Subcutaneous adipose tissue (tissue), 4 donors: ENCODE results near the gene CALML6. TPM values are rescaled to one million over a fixed set of nuclear protein-coding genes. Genes with fewer than 3 reads are reported as not detected.

ENCODE experiments used
- CTCF ChIP-seq: fragments of 450-650 bp; IDR thresholded peaks from one replicate; pipeline ENCODE4 v1.5.1; 2016; ENCODE audit warnings: low read depth, mild to moderate bottlenecking, control low read depth, antibody characterized with exemption, moderate library complexity
- total RNA-seq, 4 donors: library from RNA; depleted of rRNA; stranded (reverse); fragments of >200 nt; gene quantifications; one replicate each; pipeline ENCODE4 v1.1.0, GENCODE V29; 2016

Gene CALML6
- total RNA-seq, 4 donors from 2014 or later = 1.3 TPM; not detected in 3

DNA sequence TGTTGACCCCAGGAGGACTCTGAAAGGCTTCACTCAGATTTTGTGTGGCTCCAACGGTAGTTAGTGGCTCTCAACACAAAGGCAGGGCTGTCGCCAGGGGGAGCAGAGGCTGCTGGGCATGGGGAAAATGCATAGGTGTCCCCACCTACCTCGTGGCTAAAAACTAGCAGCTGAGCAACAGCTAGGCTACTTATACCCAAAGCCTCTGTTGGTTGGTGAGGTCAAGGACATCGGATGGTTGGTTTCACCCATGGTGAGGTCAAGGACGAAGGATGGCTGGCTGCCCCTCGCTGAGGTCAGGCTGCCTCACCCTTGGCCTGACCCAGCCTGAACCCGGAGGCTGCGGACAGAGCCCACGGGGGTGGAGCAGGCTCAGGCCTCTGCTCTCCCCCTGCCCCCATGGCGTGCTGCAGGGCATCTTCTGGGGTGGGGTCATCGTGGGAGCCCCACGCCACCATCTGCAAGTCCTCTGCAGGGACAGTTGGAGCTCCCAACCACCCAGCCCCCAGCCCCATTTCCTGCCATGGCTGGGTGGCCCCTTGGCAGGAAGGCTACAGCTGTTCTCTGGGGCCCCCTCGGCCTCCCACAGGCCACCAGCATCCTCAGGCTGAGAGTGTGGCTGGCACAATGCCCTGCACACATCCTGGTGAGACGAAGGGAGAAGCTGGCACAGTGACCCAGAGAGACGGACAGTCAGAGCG lies 15.6 kb upstream of the CALML6 start:
- TF ChIP-seq CTCF = no peak

- no peak for TF ChIP-seq CTCF
Observed at GRCh38 chr1:1899967-1900327, 15.1 kb upstream of the CALML6 start.

DNA sequence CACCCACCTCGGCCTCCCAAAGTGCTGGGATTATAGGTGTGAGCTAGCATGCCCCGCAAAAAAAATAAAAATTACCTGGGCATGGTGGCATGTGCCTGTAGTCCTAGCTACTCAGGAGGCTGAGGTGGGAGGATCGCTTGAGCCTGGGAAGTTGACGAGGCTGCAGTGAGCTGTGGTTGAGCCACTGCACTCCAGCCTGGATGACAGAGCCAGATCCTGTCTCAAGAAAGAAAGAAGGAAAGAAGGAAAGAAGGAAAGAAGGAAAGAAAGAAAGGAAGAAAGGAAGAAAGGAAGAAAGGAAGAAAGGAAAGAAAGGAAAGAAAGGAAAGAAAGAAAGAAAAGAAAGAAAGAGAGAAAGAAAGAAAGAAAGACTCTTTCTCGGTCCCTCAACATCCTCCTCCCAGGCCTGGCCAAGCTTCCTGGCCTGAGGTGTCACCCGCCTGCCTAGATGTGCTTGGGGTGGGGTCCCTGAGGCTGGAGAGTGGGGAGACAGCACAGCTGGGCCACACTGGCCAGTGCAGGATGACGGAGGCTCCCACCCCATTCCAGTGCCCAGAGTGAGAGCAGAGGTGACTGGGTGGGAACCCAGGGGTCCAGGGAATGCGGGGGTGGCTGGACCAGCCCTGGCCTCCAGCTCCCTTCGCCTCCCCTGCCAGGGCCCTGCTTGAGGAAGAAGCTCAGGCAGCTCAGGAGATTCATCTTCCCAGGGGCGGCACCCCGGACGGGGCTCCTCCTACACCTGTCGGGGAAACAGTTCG lies 14.0 kb upstream of the CALML6 start:
- no peak for TF ChIP-seq CTCF

GRCh38 chr1:1901641-1902294 lies 13.3 kb upstream of the CALML6 start:
- TF ChIP-seq CTCF = no peak

- no peak for TF ChIP-seq CTCF
Observed at GRCh38 chr1:1903224-1903623, 11.8 kb upstream of the CALML6 start.

DNA sequence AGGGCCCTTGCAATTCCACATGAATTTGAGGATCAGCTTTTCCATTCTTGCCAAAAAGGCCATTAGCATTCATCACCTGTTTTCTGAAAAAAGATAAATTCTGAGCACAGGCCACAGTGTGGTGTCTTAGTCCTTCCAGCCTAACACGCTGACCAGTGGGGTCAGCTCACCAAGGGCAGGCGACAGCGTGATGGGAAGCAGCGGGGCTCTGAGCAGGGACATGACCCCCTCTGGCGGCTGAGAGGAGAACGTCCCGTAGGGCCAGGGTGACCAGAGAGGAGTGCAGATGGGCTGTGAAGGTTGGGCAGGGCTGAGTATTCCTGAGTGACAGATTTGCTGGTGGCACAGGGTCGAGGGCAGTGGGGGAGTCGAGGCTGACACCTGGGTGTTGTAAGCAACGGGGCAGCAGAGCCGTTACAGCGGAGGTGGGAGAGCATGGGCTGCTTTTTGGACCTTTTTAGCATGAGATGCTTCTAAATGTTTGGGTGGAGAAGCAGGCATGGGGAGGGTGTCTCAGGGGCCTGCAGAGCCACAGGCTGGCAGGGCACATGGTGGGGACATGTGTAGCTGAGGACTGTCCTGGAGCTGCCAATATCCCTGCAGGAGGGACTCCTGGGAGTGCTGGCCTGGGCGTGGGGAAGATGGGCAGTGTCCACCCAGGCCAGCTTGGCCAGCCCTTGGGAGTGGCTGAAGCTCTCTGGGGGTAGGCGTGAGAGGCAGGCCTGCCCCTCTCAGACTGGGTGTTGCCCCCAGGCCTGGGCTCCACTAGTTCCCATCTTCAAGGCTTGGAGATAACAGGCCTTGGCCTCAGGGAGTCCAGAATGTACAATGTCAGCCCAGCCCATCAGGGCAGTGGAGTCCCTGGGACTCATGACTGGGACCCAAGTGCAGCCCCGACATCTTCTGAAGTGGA lies 8.6 kb upstream of the CALML6 start:
- no peak for TF ChIP-seq CTCF
